Astrocyte of the cerebellum (primary cell): Measurements from ENCODE around the gene TWSG1.

Source experiments
- DNase-seq: peaks from one replicate; pipeline ENCODE4 v3.0.0-alpha.2; 2011; ENCODE audit warnings: low read depth
- H3K4me3 ChIP-seq: 2 replicates; pipeline ENCODE4 v1.5.1; 2011; ENCODE audit warnings: mild to moderate bottlenecking, low read depth, low read length, moderate library complexity
- CTCF ChIP-seq: IDR thresholded peaks from 2 replicates; pipeline ENCODE4 v1.5.1; 2012; ENCODE audit warnings: low read length, low read depth, moderate library complexity, mild to moderate bottlenecking; ENCODE audit errors: missing control alignments
- in situ Hi-C: cut with HindIII; loops from 2 replicates; pipeline ENCODE4 v1.10.0; 2017; ENCODE audit warnings: low sequenced_read_pairs

Gene TWSG1

GRCh38 chr18:9333441-9334328 is 888 bp upstream of the TWSG1 start:
- DNase-seq, result peak; percentile 22
- H3K4me3 ChIP-seq, result peak overlapping the region; percentile 75
- in situ Hi-C loops, result no loop called here
- no peak for TF ChIP-seq CTCF

GRCh38 chr18:9334973-9335696 is 562 bp downstream of the TWSG1 start:
- in situ Hi-C loops, result no loop called here
- no peak for DNase-seq
- no peak for TF ChIP-seq CTCF
- peak overlapping the region; percentile 75 for H3K4me3 ChIP-seq

GRCh38 chr18:9335697-9336045 is 1.1 kb downstream of the TWSG1 start:
- in situ Hi-C loops, result no loop called here
- TF ChIP-seq CTCF, result no peak
- peak overlapping the region; percentile 75 for H3K4me3 ChIP-seq

GRCh38 chr18:9336827-9337226 is 2.3 kb downstream of the TWSG1 start:
- in situ Hi-C loops, result no loop called here
- no peak for TF ChIP-seq CTCF
- H3K4me3 ChIP-seq, result no peak overlapping the region
- no peak for DNase-seq

More at GRCh38 chr18:9335697-9336045, 1.1 kb downstream of the TWSG1 start:
- DNase-seq, result no peak

GRCh38 chr18:9337873-9338272 is 3.3 kb downstream of the TWSG1 start:
- TF ChIP-seq CTCF, result no peak
- no peak overlapping the region for H3K4me3 ChIP-seq
- in situ Hi-C loops, result no loop called here
- no peak for DNase-seq

- no peak overlapping the region for H3K4me3 ChIP-seq
- no peak for DNase-seq
- in situ Hi-C loops, result no loop called here
- TF ChIP-seq CTCF, result no peak
These were observed 5.9 kb downstream of the TWSG1 start for GRCh38 chr18:9340472-9340871.
